ENCODE measurements around the gene PHACTR1.

DNA sequence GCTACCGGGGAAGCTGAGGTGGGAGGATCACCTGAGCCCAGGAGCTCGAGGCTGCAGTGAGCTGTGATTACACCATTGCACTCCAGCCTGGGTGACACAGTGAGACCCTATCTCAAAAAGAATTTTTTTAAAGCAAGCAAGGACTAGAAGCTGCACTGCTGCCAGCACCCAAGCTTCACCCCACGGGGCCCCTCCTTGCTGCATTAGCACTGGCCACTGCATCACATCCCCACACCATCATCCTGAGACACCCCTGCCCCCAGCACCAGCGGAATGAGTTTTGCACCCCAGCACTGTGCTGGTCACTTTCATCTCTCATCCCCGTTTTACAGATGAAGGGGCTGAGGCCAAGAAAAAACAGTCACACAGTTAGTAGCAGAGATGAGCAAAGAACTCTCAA, 580.8 kb downstream of the PHACTR1 start:
- TF ChIP-seq CBX5 (IDR thresholded peaks at IDR 0.05; ENCODE audit: borderline replicate concordance, low read depth) (no peak), SRSF1 (IDR thresholded peaks at IDR 0.05; ENCODE audit: low read depth, low read length) (no peak), REST (IDR thresholded peaks at IDR 0.05; ENCODE audit: borderline replicate concordance) (no peak), REST (CRISPR knock-in tag; IDR thresholded peaks at IDR 0.05; ENCODE audit: low read depth) (no peak), ARID2 (IDR thresholded peaks at IDR 0.05) (no peak), SMC3 (conservative IDR thresholded peaks at IDR 0.05; ENCODE audit: insufficient read depth, low read depth, low read length) (no peak), NCOA2 (IDR thresholded peaks at IDR 0.05; ENCODE audit: partially characterized antibody in 2 of 2) (no peak), FOXK2 (conservative IDR thresholded peaks at IDR 0.05 in 1 of 2, IDR thresholded peaks at IDR 0.05 in 1 of 2; ENCODE audit: low read depth in 2 of 2) (no peak), CTCF (IDR thresholded peaks at IDR 0.05 in 2 of 3, conservative IDR thresholded peaks at IDR 0.05 in 1 of 3; ENCODE audit: insufficient read depth in 2 of 3, low read depth in 1 of 3, low read length in 3 of 3) (no peak), ELK1 (CRISPR knock-in tag; IDR thresholded peaks at IDR 0.05) (no peak), RBM14 (IDR thresholded peaks at IDR 0.05; ENCODE audit: borderline replicate concordance, insufficient read depth, low read depth, low read length) (no peak), RCOR1 (IDR thresholded peaks at IDR 0.05; ENCODE audit: borderline replicate concordance in 1 of 2, low read depth in 2 of 2, low read length in 2 of 2) (no peak), JUNB (CRISPR knock-in tag; conservative IDR thresholded peaks at IDR 0.05) (no peak)
